HCT116 (cell line): ENCODE data around the gene GET3. TPM values are rescaled to one million over a fixed set of nuclear protein-coding genes. Genes with fewer than 3 reads are reported as not detected.
A peak's percentile ranks its signal among the peaks of the same experiment; 100 is the strongest.

ENCODE experiments used
- ATAC-seq: fragments of 200-7000 bp; cut with Tn5 transposase; 2 replicates; pipeline ENCODE4 v1.9.1; 2020; ENCODE audit warnings: mild to moderate bottlenecking, moderate library complexity
- BruUV-seq: library from RNA; stranded (reverse); fragments of 400-500 nt; replicated peaks from 2 replicates; lab custom pipeline; 2021; lab: Mats Ljungman, UMichigan
- CTCF ChIA-PET: fragments of 300-600 bp; sonication (Branson Sonifier 250); formaldehyde crosslinking; loops from one replicate; lab custom pipeline; 2021; ENCODE audit warnings: antibody characterized with exemption; lab: Charles Lee
- POLR2A ChIA-PET: fragments of 300-600, 350-600 bp; sonication (Branson Sonifier 250); formaldehyde crosslinking; loops from one replicate; lab custom pipeline; 2021; ENCODE audit warnings: antibody characterized with exemption; lab: Charles Lee
- RAD21 ChIA-PET, 2 experiments: fragments of 300-600 bp; sonication (Branson Sonifier 250); formaldehyde crosslinking; loops; one replicate each; lab custom pipeline; 2023; ENCODE audit warnings: low total read pairs in 2 of 2; ENCODE audit not compliant: uncharacterized antibody in 2 of 2, unreplicated experiment in 2 of 2, low non-redundant PET in 1 of 2; lab: Charles Lee
- DNase-seq: peaks from one replicate; pipeline ENCODE4 v3.0.0-alpha.2; 2010; ENCODE audit warnings: low read depth, low spot score
- H2AFZ ChIP-seq: fragments of 200-600 bp; shearing (Covaris generic), sonication (generic); 2 replicates; pipeline ENCODE4 v1.6.1; 2017; ENCODE audit warnings: low read depth, mixed run types, mixed read lengths, antibody characterized with exemption, low read length; ENCODE audit not compliant: poor library complexity, severe bottlenecking
- H3K27ac ChIP-seq: 2 replicates; pipeline ENCODE4 v1.5.1; 2012; ENCODE audit warnings: low read depth, low read length
- H3K27me3 ChIP-seq: fragments of 200-600 bp; sonication (generic); 2 replicates; pipeline ENCODE4 v1.6.1; 2016; ENCODE audit warnings: mixed run types, low read length, mixed read lengths; ENCODE audit not compliant: insufficient read depth
- H3K36me3 ChIP-seq, 2 experiments: fragments of 200-500 bp in 1 of 2; fragments of 200-600 bp in 1 of 2; sonication (Bioruptor generic) in 1 of 2; sonication (generic) in 1 of 2; 2 replicates each; pipeline versions ENCODE4 v1.5.1 to v1.6.1; 2014 to 2016; ENCODE audit warnings: low read length in 2 of 2, inconsistent platforms in 1 of 2, mixed read lengths in 1 of 2, mixed run types in 1 of 2; ENCODE audit not compliant: insufficient read depth in 2 of 2, control insufficient read depth in 1 of 2
- H3K4me1 ChIP-seq, 2 experiments: fragments of 200-600 bp in 1 of 2; sonication (generic) in 1 of 2; 2 replicates each; pipeline versions ENCODE4 v1.5.1 to v1.6.1; 2012 to 2017; ENCODE audit warnings: low read length in 2 of 2, inconsistent platforms in 1 of 2, mild to moderate bottlenecking in 1 of 2, mixed read lengths in 1 of 2, mixed run types in 1 of 2, moderate library complexity in 1 of 2; ENCODE audit not compliant: insufficient read depth in 2 of 2, control insufficient read depth in 1 of 2
- H3K4me2 ChIP-seq: fragments of 200-600 bp; sonication (generic); 2 replicates; pipeline ENCODE4 v1.6.1; 2017; ENCODE audit warnings: mixed run types, low read length, mixed read lengths
- H3K4me3 ChIP-seq, 2 experiments: fragments of 200-600 bp in 1 of 2; sonication (generic) in 1 of 2; replicated peaks in 1 of 2; 2 replicates each; pipeline ENCODE4 v1.5.1; 2011 to 2016; ENCODE audit warnings: low read length in 2 of 2, control low read depth in 1 of 2, low read depth in 1 of 2, mild to moderate bottlenecking in 1 of 2, mixed read lengths in 1 of 2, mixed run types in 1 of 2
- H3K79me2 ChIP-seq: fragments of 200-600 bp; sonication (generic); 2 replicates; pipeline ENCODE4 v1.6.1; 2017; ENCODE audit warnings: mild to moderate bottlenecking, mixed run types, low read length, moderate library complexity, mixed read lengths; ENCODE audit not compliant: insufficient read depth
- H3K9ac ChIP-seq: fragments of 200-600 bp; sonication (generic); 2 replicates; pipeline ENCODE4 v1.6.1; 2016; ENCODE audit warnings: low read length, mixed read lengths
- H3K9me2 ChIP-seq: fragments of 200-600 bp; sonication (generic), shearing (Covaris generic); 2 replicates; pipeline ENCODE4 v1.6.1; 2017; ENCODE audit warnings: mixed run types, mild to moderate bottlenecking, moderate library complexity; ENCODE audit not compliant: insufficient read depth
- H3K9me3 ChIP-seq, 2 experiments: fragments of 200-500 bp in 1 of 2; fragments of 200-600 bp in 1 of 2; sonication (Bioruptor generic) in 1 of 2; sonication (generic) in 1 of 2; 2 replicates each; pipeline ENCODE4 v1.6.1; 2014 to 2017; ENCODE audit warnings: low read length in 2 of 2, mixed read lengths in 2 of 2, inconsistent platforms in 1 of 2, low read depth in 1 of 2, mild to moderate bottlenecking in 1 of 2, mixed run types in 1 of 2, moderate library complexity in 1 of 2; ENCODE audit not compliant: control insufficient read depth in 1 of 2, insufficient read depth in 1 of 2
- H4K20me1 ChIP-seq: fragments of 200-600 bp; sonication (generic), shearing (Covaris generic); 2 replicates; pipeline ENCODE4 v1.6.1; 2017; ENCODE audit warnings: mixed run types, mild to moderate bottlenecking, moderate library complexity; ENCODE audit not compliant: insufficient read depth
- ELF1 ChIP-seq: IDR thresholded peaks from 2 replicates; pipeline ENCODE4 v1.6.1; 2012; ENCODE audit warnings: low read depth, borderline replicate concordance
- EZH2 ChIP-seq: fragments of 200-600 bp; sonication (generic); IDR thresholded peaks from 2 replicates; pipeline ENCODE4 v1.6.1; 2017; ENCODE audit warnings: antibody characterized with exemption, mixed run types
- REST ChIP-seq: IDR thresholded peaks from 2 replicates; pipeline ENCODE4 v1.6.1; 2012; ENCODE audit warnings: low read depth
- SIN3A ChIP-seq: IDR thresholded peaks from 2 replicates; pipeline ENCODE4 v1.6.1; 2012; ENCODE audit warnings: low read depth
- intact Hi-C: fragments of 100-400 bp; cut with micrococcal nuclease; formaldehyde crosslinking; loops from 2 replicates; pipeline ENCODE4 v1.10.0; 2022
- total RNA-seq: library from RNA; stranded (reverse); gene quantifications from one replicate; pipeline ENCODE4 v1.2.1, GENCODE V29; 2021; ENCODE audit not compliant: unreplicated experiment

GET3 gene
- total RNA-seq, 1 experiment from 2014 or later = 77.6 TPM

GRCh38 chr19:12778905-12779161 is 41.5 kb downstream of the GET3 start:
- ChIA-PET POLR2A (interaction anchor here (1.3 to 8.8 kb wide), 2 partner anchors 13 to 15 kb away, joined by 6 to 172 read pairs; partner anchors contain the start of gene JUNB), CTCF (interaction anchor here (1.0 to 7.0 kb wide), 6 partner anchors 11 to 56 kb away, joined by 4 to 88 read pairs (median 44); partner anchors contain the start of genes JUNB and RTBDN), RAD21 (interaction anchor here (0.6 to 2.7 kb wide), 5 partner anchors 10 to 18 kb away, joined by 3 to 15 read pairs (median 8); partner anchors contain the start of gene JUNB (in 1 of the 2))
- H3K36me3 ChIP-seq = no peaks in the 10 kb centered on the region
- H3K9me3 ChIP-seq = no peaks in the 10 kb centered on the region
- intact Hi-C loops = loop anchor here (2.0 to 5.0 kb wide), 2 partner anchors 14 to 68 kb away; no protein-coding TSS in a partner anchor
- H4K20me1 ChIP-seq = no peaks in the 10 kb centered on the region
- DNase-seq (no peak), ATAC-seq (no peak)
- peak overlapping the region; percentile 78 for H3K9ac ChIP-seq
- H3K27me3 ChIP-seq = no peaks in the 10 kb centered on the region
- TSS peak; percentile 79 for BruUV-seq
- peak overlapping the region; percentile 66 to 68 for H3K4me3 ChIP-seq
- H3K27ac ChIP-seq = peak overlapping the region; percentile 96
- no peaks in the 10 kb centered on the region for H3K9me2 ChIP-seq
- peaks cover 6% of the 10 kb centered on the region; the same call in 1 of the 2 replicates for H3K79me2 ChIP-seq
- TF ChIP-seq EZH2 (no peak), REST (no peak), SIN3A (no peak), ELF1 (no peak)
- TF ChIP-seq, all 23 proteins: peak for 0
- Histone ChIP-seq H3K4me2 (peak overlapping the region; percentile 85), H2AFZ (no peak overlapping the region), H3K4me1 (peaks cover 53 to 80% of the 10 kb centered on the region in 2 experiments)
